Measurements from ENCODE around the gene NAV2.

GRCh38 chr11:19956228-19956627, 243.6 kb downstream of the NAV2 start:
- TF ChIP-seq, protein P1, sequence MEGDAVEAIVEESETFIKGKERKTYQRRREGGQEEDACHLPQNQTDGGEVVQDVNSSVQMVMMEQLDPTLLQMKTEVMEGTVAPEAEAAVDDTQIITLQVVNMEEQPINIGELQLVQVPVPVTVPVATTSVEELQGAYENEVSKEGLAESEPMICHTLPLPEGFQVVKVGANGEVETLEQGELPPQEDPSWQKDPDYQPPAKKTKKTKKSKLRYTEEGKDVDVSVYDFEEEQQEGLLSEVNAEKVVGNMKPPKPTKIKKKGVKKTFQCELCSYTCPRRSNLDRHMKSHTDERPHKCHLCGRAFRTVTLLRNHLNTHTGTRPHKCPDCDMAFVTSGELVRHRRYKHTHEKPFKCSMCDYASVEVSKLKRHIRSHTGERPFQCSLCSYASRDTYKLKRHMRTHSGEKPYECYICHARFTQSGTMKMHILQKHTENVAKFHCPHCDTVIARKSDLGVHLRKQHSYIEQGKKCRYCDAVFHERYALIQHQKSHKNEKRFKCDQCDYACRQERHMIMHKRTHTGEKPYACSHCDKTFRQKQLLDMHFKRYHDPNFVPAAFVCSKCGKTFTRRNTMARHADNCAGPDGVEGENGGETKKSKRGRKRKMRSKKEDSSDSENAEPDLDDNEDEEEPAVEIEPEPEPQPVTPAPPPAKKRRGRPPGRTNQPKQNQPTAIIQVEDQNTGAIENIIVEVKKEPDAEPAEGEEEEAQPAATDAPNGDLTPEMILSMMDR (IDR thresholded peaks at IDR 0.05; ENCODE audit: low read length): no peak
- TF ChIP-seq EZH2 (optimal IDR thresholded peaks at IDR 0.05; ENCODE audit: low read depth, low read length) (no peak), EZH2phosphoT487 (IDR thresholded peaks at IDR 0.05; ENCODE audit: low read length) (no peak)
